ENCODE data around the gene PLA2G4B.

PLA2G4B gene

GRCh38 chr15:41872166-41872747 lies 33.6 kb downstream of the PLA2G4B start:
- no peak for DNase-seq

GRCh38 chr15:41873711-41874110 lies 35.1 kb downstream of the PLA2G4B start:
- no peak for DNase-seq

GRCh38 chr15:41874736-41875135 lies 36.1 kb downstream of the PLA2G4B start:
- no peak for DNase-seq

GRCh38 chr15:41876007-41876406 lies 37.4 kb downstream of the PLA2G4B start:
- DNase-seq: no peak

- DNase-seq: no peak
Observed at GRCh38 chr15:41876689-41877088, 38.0 kb downstream of the PLA2G4B start.

- no peak for DNase-seq
Observed at GRCh38 chr15:41877631-41878354, 39.1 kb downstream of the PLA2G4B start.

GRCh38 chr15:41878355-41878699 lies 39.7 kb downstream of the PLA2G4B start:
- DNase-seq: no peak

GRCh38 chr15:41879321-41879845 lies 40.7 kb downstream of the PLA2G4B start:
- no peak for DNase-seq

GRCh38 chr15:41880156-41880877 lies 41.7 kb downstream of the PLA2G4B start:
- DNase-seq: no peak

GRCh38 chr15:41881086-41881485 lies 42.4 kb downstream of the PLA2G4B start:
- no peak for DNase-seq

- DNase-seq: no peak
Observed at GRCh38 chr15:41881550-41881919, 42.9 kb downstream of the PLA2G4B start.

- no peak for DNase-seq
Observed at GRCh38 chr15:41881920-41882688, 43.5 kb downstream of the PLA2G4B start.

- no peak for DNase-seq
Observed at GRCh38 chr15:41882689-41883483, 44.2 kb downstream of the PLA2G4B start.

GRCh38 chr15:41883484-41883825 lies 44.8 kb downstream of the PLA2G4B start:
- DNase-seq: no peak

- DNase-seq: no peak
Observed at GRCh38 chr15:41884458-41884857, 45.8 kb downstream of the PLA2G4B start.

- no peak for DNase-seq
Observed at GRCh38 chr15:41885321-41885720, 46.7 kb downstream of the PLA2G4B start.

- DNase-seq: no peak
Observed at GRCh38 chr15:41885841-41886240, 47.2 kb downstream of the PLA2G4B start.

- no peak for DNase-seq
Observed at GRCh38 chr15:41886741-41887140, 48.1 kb downstream of the PLA2G4B start.

GRCh38 chr15:41887161-41887560 lies 48.5 kb downstream of the PLA2G4B start:
- no peak for DNase-seq

- no peak for DNase-seq
Observed at GRCh38 chr15:41887893-41888292, 49.2 kb downstream of the PLA2G4B start.

GRCh38 chr15:41888662-41889253 lies 50.1 kb downstream of the PLA2G4B start:
- DNase-seq: no peak

GRCh38 chr15:41890050-41890690 lies 51.5 kb downstream of the PLA2G4B start:
- DNase-seq: no peak
